NOMO-1 (cell line): ENCODE data around the gene CD27.
"Not testable (repeated sequence)": the region's sequence is repeated elsewhere in the genome, so short reads cannot be mapped to it uniquely, and the experiment has no call there.

Experiments
- DNase-seq, 2 experiments: peaks; one replicate each; lab custom pipeline; 2025; ENCODE audit not compliant: unreplicated experiment in 2 of 2; lab: John Stamatoyannopoulos, UW

The CD27 gene

GRCh38 chr12:6461401-6462233 lies 16.9 kb downstream of the CD27 start:
- DNase-seq, result peak; percentile 80 to 95

DNA sequence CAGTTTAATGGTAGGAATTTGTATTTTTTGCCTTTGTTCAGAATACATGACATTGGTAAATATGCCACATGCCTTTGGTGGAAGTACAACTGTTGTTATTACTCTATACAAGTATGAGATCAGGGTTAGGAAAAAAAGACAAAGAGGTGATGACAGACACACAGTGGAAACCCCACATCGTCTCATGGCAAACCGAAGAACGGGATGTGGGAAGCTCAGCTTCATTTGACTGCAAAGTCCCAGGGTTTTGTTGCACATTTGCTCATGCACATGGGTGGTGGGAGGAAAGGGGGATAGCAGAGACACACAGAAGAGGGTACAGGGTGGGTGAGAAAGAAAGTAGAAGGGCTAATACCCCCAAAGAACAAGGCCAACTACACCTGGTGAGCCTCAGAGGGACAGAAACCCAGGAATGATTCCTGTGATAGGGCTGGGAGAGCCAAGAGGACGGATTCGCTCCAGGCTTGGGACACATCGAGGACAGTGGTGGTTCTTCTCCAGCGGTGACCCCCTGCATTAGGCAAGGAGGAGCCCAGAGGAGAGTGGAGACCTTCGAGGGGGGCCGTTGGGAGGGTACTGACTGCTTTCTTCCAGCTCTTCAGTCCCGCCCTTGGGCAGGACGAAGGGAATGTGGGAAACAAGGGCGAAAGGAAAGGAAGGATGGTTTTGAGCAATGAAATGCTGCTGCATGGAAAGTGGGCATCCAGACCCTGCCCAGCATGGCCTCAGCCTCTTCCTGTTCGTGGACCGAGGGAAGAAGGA lies 17.7 kb downstream of the CD27 start:
- no peak for DNase-seq

DNA sequence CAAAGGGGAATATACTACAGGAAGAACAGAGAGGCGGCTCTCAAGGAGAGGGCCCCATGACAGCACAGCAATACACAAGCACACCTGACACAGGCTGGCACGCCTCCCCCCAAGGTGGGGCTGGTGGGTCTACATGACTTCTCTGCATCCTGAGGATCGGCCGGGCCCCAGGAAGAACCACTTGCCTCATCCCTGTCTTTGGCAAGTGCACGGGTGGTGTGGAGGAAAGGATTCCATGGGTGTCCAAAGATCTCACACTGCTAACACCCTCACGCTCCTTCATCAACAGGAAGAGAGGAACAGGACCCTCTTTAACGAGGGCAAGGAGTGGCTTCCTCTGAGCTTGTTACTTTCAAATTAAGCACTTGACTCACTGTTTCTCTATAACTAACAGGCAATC lies 18.5 kb downstream of the CD27 start:
- DNase-seq, result no peak

DNA sequence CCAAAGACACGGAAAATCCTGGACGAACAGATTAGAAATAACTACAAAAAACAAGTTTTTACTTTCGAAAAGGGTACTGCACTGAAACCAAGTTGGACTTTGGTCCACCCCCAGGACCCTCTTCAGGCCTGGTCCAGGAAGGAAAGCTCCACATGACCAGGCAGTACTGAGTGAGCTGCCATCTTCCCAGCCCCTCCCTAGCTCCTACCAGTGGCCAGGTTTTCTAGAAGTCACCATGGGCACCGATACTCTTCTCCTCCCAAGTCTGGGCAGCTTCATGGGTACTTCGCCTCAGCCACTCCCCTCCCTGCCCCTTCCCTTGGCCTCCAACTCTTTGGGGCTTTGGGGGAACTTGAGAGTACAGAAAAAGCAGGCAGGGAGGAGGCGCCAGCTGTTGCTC lies 19.1 kb downstream of the CD27 start:
- DNase-seq, result no peak

DNA sequence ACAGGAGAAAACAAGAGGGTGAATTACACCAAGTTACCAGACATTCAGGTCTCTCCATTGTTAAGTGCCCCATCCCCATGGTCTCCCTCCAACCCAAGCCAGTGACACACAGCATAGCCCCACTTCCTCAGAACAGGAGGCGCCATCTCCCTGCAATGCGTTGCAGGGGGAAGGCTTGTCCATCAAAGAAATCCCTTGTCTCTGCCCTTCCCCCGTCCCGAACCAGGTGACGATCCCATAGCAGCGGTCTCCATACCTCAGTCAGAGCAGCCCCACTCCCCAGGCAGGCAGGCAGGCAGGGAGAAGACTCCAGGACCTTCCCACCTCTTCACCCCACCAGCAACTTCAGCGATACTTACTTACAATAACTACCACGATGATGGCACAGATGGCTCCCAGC lies 19.8 kb downstream of the CD27 start:
- DNase-seq, result no peak

DNA sequence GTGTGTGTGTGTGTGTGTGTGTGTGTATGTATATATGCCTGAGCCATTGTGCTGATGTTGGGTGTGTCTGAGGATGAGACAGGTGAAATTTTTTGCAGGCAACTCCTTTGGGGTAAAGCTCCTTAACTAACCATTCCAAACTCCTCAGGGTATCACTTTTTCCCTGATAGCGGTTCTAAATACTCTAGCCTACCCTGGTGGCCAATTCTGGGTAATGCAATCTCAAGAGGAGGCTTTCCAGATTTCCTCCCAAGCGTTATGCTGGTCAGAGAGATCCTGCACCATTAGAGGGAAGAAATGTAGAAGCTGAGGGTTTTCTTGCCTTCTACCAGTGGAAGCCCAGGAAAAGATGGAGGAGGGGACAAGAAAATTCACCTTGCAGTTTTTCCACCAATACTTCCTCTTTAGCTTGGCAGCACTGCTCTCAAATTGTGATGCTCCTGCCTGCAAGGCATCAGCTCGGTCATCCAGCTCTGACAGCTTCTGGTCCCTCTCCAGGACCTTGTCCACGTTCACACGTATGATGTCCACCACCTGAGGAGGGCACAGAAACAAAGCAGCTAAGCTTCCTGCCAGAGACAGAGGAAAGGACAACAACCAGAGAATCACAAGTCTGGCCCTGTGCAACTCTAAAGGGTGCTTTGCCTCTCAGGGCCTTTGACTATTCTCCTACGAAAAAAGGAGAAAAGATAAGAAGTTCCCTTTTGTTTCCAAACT lies 20.9 kb downstream of the CD27 start:
- peak in 1 of 2 experiments; percentile 39 for DNase-seq

- no peak for DNase-seq
These were observed 21.4 kb downstream of the CD27 start for GRCh38 chr12:6466184-6466573.

DNA sequence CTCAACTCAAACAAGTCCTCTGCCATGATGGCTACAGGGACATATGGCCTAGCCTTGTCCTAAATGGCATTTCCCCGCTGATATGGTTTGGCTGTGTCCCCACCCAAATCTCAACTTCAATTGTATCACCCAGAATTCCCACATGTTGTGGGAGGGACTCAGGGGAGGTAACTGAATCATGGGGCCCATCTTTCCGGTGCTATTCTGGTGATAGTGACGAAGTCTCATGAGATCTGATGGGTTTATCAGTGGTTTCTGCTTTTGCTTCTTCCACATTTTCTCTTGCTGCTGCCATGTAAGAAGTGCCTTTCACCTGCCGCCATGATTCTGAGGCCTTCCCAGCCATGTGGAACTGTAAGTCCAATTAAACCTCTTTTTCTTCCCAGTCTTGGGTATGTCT lies 22.0 kb downstream of the CD27 start:
- DNase-seq, result not testable (repeated sequence)

- not testable (repeated sequence) for DNase-seq
These were observed 23.0 kb downstream of the CD27 start for GRCh38 chr12:6467571-6468282.

DNA sequence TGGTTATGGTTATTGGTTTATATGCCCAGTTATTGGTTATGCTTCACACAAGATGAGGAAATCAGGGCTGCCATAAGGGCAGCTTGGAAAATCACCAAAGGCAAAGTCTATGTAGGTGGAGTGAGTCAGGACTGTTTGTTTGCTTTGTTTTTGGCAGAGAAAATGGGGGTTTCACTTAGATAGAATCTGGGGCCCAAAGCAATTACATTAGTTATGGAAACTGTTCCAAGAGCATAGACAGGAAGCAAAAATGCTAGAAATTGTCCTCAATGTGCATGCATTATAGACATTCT lies 23.5 kb downstream of the CD27 start:
- DNase-seq, result no peak

DNA sequence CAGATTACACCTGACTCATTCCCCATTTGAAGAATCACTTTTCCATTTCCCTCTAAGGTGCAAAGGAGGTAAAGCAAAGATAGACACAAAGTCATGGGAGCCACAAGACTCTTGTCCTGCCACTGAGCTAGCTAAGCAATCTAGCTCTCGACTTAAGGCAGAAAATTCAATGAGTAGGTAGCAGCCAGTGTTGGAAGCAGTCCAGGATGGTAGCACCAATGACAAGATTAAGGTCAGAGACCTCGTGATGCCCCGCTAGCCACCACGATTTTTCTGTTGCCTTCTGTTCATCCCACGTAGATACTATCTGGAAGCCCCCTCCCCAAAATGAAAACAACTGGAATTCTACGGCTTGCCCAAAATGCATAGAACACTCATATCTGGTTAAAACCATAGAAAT lies 24.3 kb downstream of the CD27 start:
- no peak for DNase-seq

- no peak for DNase-seq
These were observed 25.0 kb downstream of the CD27 start for GRCh38 chr12:6469609-6470374.

- peak; percentile 98 to 100 for DNase-seq
These were observed 25.8 kb downstream of the CD27 start, which contains the start of gene VAMP1 for GRCh38 chr12:6470375-6471163. TSS of gene VAMP1 (minus strand) at chr12:6470677. CDS start at chr12:6470531, 146 bp downstream.

GRCh38 chr12:6471989-6472360 lies 27.2 kb downstream of the CD27 start:
- no peak for DNase-seq

DNA sequence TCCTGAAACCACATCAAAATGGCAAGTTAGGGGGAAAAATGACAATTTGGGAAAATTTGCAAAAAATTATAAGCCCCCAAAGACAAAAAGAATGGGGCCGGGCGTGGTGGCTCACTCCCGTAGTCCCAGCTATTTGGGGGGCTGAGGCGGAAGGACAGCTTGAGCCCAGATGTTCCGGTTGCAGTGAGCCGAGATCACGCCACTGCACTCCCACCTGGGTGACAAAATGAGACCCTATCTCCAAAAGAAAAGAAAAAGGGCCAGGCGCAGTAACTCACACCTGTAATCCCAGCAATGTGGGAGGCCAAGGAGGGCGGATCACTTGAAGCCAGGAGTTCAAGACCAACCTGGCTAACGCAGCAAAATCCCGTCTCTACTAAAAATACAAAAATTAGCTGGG lies 27.7 kb downstream of the CD27 start:
- no peak for DNase-seq

- DNase-seq, result not testable (repeated sequence)
These were observed 30.6 kb downstream of the CD27 start for GRCh38 chr12:6475233-6475975.

DNA sequence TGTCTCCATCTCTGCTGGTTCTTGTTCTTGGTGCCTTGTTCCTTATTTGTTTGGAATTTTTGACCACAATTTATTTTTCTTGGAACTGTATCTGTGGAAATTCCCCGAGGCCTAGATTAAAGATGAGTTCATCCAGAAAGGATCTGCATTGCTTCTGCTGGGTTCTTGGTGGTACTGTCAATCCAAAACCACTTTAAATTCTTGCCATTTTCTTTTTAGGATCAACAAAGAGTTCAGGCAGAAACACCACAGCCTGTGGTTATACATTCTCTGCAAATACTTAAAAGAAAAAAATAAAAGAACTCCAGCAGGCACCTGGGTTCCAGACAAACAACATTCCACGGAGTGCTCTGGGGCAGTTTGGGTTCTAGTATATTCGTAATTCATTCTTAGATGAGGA lies 31.7 kb downstream of the CD27 start:
- DNase-seq, result no peak

DNA sequence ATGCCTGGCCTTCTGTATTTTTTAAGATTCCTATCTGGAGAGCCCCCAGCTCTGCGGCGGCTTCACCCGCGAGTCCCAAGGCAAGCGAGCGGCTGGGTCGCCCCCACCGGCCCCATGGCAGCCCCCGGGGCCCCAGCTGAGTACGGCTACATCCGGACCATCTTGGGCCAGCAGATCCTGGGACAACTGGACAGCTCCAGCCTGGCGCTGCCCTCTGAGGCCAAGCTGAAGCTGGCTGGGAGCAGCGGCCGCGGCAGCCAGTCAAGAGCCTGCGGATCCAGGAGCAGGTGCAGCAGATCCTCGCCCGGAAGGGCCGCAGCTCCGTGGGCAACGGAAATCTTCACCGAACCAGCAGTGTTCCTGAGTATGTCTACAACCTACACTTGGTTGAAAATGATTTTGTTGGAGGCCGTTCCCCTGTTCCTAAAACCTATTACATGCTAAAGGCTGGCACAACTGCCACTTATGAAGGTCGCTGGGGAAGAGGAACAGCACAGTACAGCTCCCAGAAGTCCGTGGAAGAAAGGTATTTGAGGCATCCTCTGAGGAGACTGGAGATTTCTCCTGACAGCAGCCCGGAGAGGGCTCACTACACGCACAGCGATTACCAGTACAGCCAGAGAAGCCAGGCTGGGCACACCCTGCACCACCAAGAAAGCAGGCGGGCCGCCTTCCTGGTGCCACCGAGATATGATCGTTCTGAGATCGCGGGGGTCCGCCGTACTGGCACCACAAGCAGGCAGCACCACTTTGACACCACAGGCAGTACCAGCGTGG lies 33.0 kb downstream of the CD27 start:
- not testable (repeated sequence) for DNase-seq
